GM12892 (cell line): Measurements from ENCODE around the gene DCTN2.
A peak's percentile ranks its signal among the peaks of the same experiment; 100 is the strongest.
"Not testable (repeated sequence)": the region's sequence is repeated elsewhere in the genome, so short reads cannot be mapped to it uniquely, and the experiment has no call there.

Experiments
- DNase-seq: peaks from one replicate; pipeline ENCODE4 v3.0.0; 2011; ENCODE audit not compliant: insufficient read length
- FAIRE-seq: peaks from 2 replicates; lab custom pipeline; 2011; peaks lifted over from hg19 to GRCh38; lab: Jason Lieb, UNC
- POLR2A ChIP-seq: IDR thresholded peaks from 2 replicates; pipeline ENCODE4 v1.6.1; 2011; ENCODE audit warnings: low read depth, low read length, control low read depth
- POLR2AphosphoS5 ChIP-seq: IDR thresholded peaks from 2 replicates; pipeline ENCODE4 v1.6.1; 2011; ENCODE audit warnings: low read depth, low read length, control low read depth
- TAF1 ChIP-seq: IDR thresholded peaks from 2 replicates; pipeline ENCODE4 v1.6.1; 2011; ENCODE audit warnings: low read depth, mild to moderate bottlenecking, control low read depth, low read length, borderline replicate concordance

The DCTN2 gene

GRCh38 chr12:57522011-57522886 lies 24.7 kb downstream of the DCTN2 start, which contains the start of gene MBD6:
Gene MBD6, plus strand, starts transcription at chr12:57522824. Its CDS starts 1,480 bp downstream, at chr12:57524304.
- peak; percentile 99 for DNase-seq
- FAIRE-seq, result peak; percentile 92
- TF ChIP-seq POLR2A, result peak; percentile 60; the same call in 1 of the 2 replicates
- 0 out of 2 replicates have a peak, but pooled peaks have one; percentile 28 for TF ChIP-seq TAF1
- TF ChIP-seq POLR2AphosphoS5, result peak; percentile 49

DNA sequence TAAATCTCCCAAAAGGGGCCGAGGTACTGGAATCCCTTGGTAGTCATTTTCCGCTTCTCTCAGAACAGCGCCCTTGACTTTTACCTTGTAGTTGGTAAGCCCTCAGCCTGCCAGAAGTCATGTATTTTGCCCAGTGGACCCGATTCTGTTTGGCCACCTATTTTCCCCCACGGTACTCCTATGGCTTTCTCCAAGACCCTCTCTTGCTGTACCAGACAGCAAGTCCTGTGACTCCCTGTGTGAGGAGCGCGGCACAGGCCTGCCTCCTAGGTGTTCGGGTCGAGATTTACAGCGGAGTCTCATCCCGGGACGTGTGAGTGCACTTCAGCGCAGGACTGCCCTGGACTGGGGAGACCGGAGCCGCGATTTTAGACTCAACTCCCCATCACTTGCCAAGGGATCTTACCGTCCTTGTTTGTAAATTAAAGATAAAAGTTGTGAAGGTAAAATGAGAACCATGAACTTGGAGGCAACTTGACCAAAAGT lies 25.4 kb downstream of the DCTN2 start:
- no peak for TF ChIP-seq TAF1
- TF ChIP-seq POLR2AphosphoS5, result 0 out of 2 replicates have a peak, but pooled peaks have one; percentile 8
- FAIRE-seq, result no peak
- no peak for DNase-seq

- DNase-seq (peak; percentile 87), FAIRE-seq (peak; percentile 92)
- TF ChIP-seq TAF1 (peak; percentile 94), POLR2AphosphoS5 (peak; percentile 99), POLR2A (peak; percentile 99)
Measured at GRCh38 chr12:57520053-57520818, 26.8 kb downstream of the DCTN2 start, which contains the start of gene DDIT3. Gene DDIT3, minus strand, starts transcription at chr12:57520514. Its CDS starts 3,108 bp downstream, at chr12:57517406.

DNA sequence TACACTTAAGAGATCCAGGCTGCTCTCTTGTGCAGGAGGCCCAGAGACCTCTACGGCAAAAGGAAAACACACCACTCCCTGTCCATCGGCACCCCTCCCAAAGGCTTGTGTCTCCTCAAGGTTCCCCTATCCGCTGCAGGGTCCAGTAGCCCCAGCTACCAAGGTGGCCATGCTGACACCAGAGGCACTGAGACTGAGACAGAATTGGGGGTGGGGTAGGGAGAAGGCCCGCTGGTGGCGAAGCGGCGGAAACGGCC lies 27.3 kb downstream of the DCTN2 start:
- FAIRE-seq, result peak; percentile 5
- TF ChIP-seq POLR2A, result no peak
- TF ChIP-seq POLR2AphosphoS5, result no peak
- no peak for TF ChIP-seq TAF1
- DNase-seq, result no peak

- TF ChIP-seq TAF1 (no peak), POLR2AphosphoS5 (no peak), POLR2A (no peak)
- DNase-seq, result no peak
- FAIRE-seq, result no peak
Measured at GRCh38 chr12:57518920-57519795, 27.8 kb downstream of the DCTN2 start.

DNA sequence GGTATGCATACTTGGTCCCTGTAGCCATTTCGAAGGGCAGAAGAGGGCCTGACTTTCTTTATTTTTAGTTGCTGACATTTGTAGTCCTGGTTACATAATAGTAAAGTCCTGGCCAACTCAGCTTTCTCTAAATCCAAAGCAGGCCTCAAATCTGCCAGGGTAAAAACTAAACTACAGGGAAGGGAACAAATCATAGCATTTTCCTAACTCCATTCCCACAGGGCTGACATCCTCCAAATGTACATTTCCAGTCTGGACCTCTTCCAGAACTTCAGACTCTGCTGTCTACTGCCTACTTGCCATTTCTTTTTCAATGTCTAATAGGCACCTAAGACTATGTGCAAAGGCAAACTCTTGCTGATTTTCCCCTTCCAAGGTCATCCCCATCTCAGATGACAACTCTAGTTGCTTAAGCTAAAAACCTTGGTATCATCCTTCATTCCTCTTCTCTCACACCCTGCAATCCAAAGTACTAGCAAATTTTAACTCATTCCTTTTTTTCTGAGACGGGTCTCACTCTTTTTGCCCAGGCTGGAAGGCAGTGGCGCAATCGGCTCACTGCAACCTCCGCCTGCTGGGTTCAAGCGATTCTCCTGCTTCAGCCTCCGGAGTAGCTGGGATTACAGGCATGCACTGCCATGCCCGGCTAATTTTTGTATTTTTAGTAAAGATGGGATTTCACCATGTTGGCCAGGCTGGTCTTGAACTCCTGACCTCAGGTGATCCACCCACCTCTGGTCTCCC lies 28.6 kb downstream of the DCTN2 start:
- no peak for FAIRE-seq
- no peak for DNase-seq
- TF ChIP-seq POLR2A, result no peak
- TF ChIP-seq POLR2AphosphoS5, result no peak
- TF ChIP-seq TAF1, result no peak

- 0 out of 2 replicates have a peak, but pooled peaks have one; percentile 40 for TF ChIP-seq POLR2A
- FAIRE-seq, DNase-seq: not testable (repeated sequence)
Measured at GRCh38 chr12:57517718-57518117, 29.3 kb downstream of the DCTN2 start.

DNA sequence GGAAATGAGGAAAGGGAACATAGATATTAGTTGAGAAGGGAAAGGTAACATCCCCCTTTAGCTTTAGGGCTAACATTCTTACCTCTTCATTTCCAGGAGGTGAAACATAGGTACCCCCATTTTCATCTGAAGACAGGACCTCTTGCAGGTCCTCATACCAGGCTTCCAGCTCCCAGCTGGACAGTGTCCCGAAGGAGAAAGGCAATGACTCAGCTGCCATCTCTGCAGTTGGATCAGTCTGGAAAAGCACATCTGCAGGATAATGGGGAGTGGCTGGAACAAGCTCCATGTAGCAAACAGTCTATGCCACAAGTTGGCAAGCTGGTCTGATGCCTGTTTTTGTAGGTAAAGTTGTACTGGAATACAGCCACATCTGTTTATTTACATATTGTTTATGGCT lies 29.8 kb downstream of the DCTN2 start:
- no peak for FAIRE-seq
- DNase-seq, result no peak
- no peak for TF ChIP-seq TAF1
- TF ChIP-seq POLR2A, result no peak
- TF ChIP-seq POLR2AphosphoS5, result no peak; the same call in 1 of the 2 replicates

DNA sequence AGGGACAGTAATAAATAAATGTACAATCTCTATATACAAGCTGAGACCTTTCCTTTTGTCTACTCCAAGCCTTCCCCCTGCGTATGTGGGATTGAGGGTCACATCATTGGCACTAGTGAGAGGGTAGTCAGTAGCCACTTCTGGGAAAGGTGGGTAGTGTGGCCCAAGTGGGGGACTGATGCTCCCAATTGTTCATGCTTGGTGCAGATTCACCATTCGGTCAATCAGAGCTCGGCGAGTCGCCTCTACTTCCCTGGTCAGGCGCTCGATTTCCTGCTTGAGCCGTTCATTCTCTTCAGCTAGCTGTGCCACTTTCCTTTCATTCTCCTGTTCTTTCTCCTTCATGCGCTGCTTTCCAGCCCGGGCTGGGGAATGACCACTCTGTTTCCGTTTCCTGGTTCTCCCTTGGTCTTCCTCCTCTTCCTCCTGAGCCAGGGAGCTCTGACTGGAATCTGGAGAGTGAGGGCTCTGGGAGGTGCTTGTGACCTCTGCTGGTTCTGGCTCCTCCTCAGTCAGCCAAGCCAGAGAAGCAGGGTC lies 30.3 kb downstream of the DCTN2 start:
- DNase-seq (no peak), FAIRE-seq (no peak)
- TF ChIP-seq TAF1, result no peak
- no peak for TF ChIP-seq POLR2A
- no peak for TF ChIP-seq POLR2AphosphoS5
